Thoracic aorta (tissue), 2 donors: ENCODE measurements around the gene KCNS1. TPM values are rescaled to one million over a fixed set of nuclear protein-coding genes. Genes with fewer than 3 reads are reported as not detected.
"Not testable (repeated sequence)": the region's sequence is repeated elsewhere in the genome, so short reads cannot be mapped to it uniquely, and the experiment has no call there.

ENCODE experiments used
- ATAC-seq: fragments of 150-250 bp; one replicate; pipeline ENCODE4 v1.8.0; 2017; ENCODE audit warnings: low read depth; ENCODE audit not compliant: insufficient number of reproducible peaks, low FRiP score
- DNase-seq: peaks from one replicate; pipeline ENCODE4 v3.0.0-alpha.2; 2020; ENCODE audit warnings: low spot score
- H3K27ac ChIP-seq, 2 donors: fragments of 200-600 bp; sonication (generic); 1 replicate in 1 of 2; 2 replicates in 1 of 2; pipeline ENCODE4 v1.5.1; 2016; ENCODE audit warnings: mild to moderate bottlenecking in 2 of 2, moderate library complexity in 2 of 2
- H3K27me3 ChIP-seq: fragments of 200-600 bp; sonication (generic); replicated peaks from 2 replicates; pipeline ENCODE4 v1.6.0; 2016; ENCODE audit warnings: mild to moderate bottlenecking; ENCODE audit not compliant: insufficient read depth
- H3K36me3 ChIP-seq: fragments of 200-600 bp; sonication (generic); one replicate; pipeline ENCODE4 v1.5.1; 2016
- H3K4me1 ChIP-seq, 2 donors: fragments of 200-600 bp; sonication (generic); 1 replicate in 1 of 2; 2 replicates in 1 of 2; pipeline versions ENCODE4 v1.5.1 to v1.6.0; 2016; ENCODE audit warnings: low read depth in 2 of 2, mild to moderate bottlenecking in 1 of 2; ENCODE audit not compliant: control insufficient read depth in 1 of 2
- H3K4me3 ChIP-seq: fragments of 200-600 bp; sonication (generic); 2 replicates; pipeline ENCODE4 v1.5.1; 2016; ENCODE audit warnings: mild to moderate bottlenecking
- H3K9me3 ChIP-seq: fragments of 200-600 bp; sonication (generic); 2 replicates; pipeline ENCODE4 v1.5.1; 2016
- CTCF ChIP-seq: fragments of 200-600 bp; sonication (generic); IDR thresholded peaks from one replicate; pipeline ENCODE4 v1.5.1; 2019; ENCODE audit warnings: antibody characterized with exemption
- total RNA-seq, 2 donors: library from RNA; depleted of rRNA; stranded (reverse); fragments of >200 nt; gene quantifications; one replicate each; pipeline versions ENCODE4 v1.1.0 to v1.2.3, GENCODE V29; 2016

The KCNS1 gene
- not detected for total RNA-seq

- DNase-seq, result no peak
- Histone ChIP-seq H3K27me3 (no peaks in the 10 kb centered on the region), H3K27ac (no peak within 1 kb of the TSS), H3K9me3 (no peaks in the 10 kb centered on the region), H3K4me3 (no peak within 1 kb of the TSS), H3K36me3 (no peaks in the 10 kb centered on the region), H3K4me1 (peaks cover 0 to 11% of the 10 kb centered on the region in 2 donors)
- ATAC-seq, result no peak
- TF ChIP-seq CTCF, result no peak
Measured at GRCh38 chr20:45100563-45101245, at the start of gene KCNS1. TSS of gene KCNS1 (minus strand) at chr20:45101127. CDS start at chr20:45099236, 1,891 bp downstream.

GRCh38 chr20:45149062-45149461 is 48.1 kb upstream of the KCNS1 start:
- Histone ChIP-seq H3K27me3 (no peaks in the 10 kb centered on the region), H3K36me3 (no peaks in the 10 kb centered on the region), H3K4me1 (no peaks in the 10 kb centered on the region), H3K27ac (no peak overlapping the region), H3K4me3 (no peak overlapping the region), H3K9me3 (no peaks in the 10 kb centered on the region)
- no peak for ATAC-seq
- no peak for DNase-seq
- no peak for TF ChIP-seq CTCF

- no peak overlapping the region for H3K4me3 ChIP-seq
- DNase-seq, result no peak
- no peaks in the 10 kb centered on the region for H3K36me3 ChIP-seq
- no peak for ATAC-seq
- no peak for TF ChIP-seq CTCF
- no peak overlapping the region for H3K27ac ChIP-seq
- H3K4me1 ChIP-seq, result no peaks in the 10 kb centered on the region
- no peaks in the 10 kb centered on the region for H3K27me3 ChIP-seq
- H3K9me3 ChIP-seq, result no peaks in the 10 kb centered on the region
Measured at GRCh38 chr20:45140836-45141235, 39.9 kb upstream of the KCNS1 start.

GRCh38 chr20:45139733-45140375 is 38.9 kb upstream of the KCNS1 start:
- H3K36me3 ChIP-seq, H3K27me3 ChIP-seq, H3K9me3 ChIP-seq, H3K27ac ChIP-seq, H3K4me1 ChIP-seq, DNase-seq, ATAC-seq, H3K4me3 ChIP-seq: not testable (repeated sequence)

- Histone ChIP-seq H3K27me3 (no peaks in the 10 kb centered on the region), H3K4me1 (no peaks in the 10 kb centered on the region), H3K36me3 (no peaks in the 10 kb centered on the region), H3K27ac (no peak overlapping the region), H3K4me3 (no peak overlapping the region), H3K9me3 (no peaks in the 10 kb centered on the region)
- ATAC-seq (no peak), DNase-seq (no peak)
- peak; percentile 15 for TF ChIP-seq CTCF
Measured at GRCh38 chr20:45138561-45139300, 37.8 kb upstream of the KCNS1 start.
